K562 (cell line): ENCODE data around the gene PGPEP1. TPM values are rescaled to one million over a fixed set of nuclear protein-coding genes. Genes with fewer than 3 reads are reported as not detected.

Experiments used
- ARNT ChIP-seq, 2 experiments: fragments of 450-650 bp; IDR thresholded peaks; 2 replicates each; pipeline ENCODE4 v1.6.1; 2016; ENCODE audit warnings: mild to moderate bottlenecking in 1 of 2
- E2F8 ChIP-seq: fragments of 450-650 bp; IDR thresholded peaks from 2 replicates; pipeline ENCODE4 v1.7.1; 2018; ENCODE audit warnings: mild to moderate bottlenecking, low read depth; ENCODE audit not compliant: partially characterized antibody
- FOXA1 ChIP-seq: fragments of 450-650 bp; IDR thresholded peaks from 2 replicates; pipeline ENCODE4 v1.6.1; 2016; ENCODE audit warnings: mild to moderate bottlenecking, borderline replicate concordance
- NR1H2 ChIP-seq: sonication (generic); formaldehyde crosslinking; IDR thresholded peaks from 2 replicates; pipeline ENCODE4 v1.4.0; 2020; ENCODE audit warnings: mild to moderate bottlenecking, missing genetic modification reagents
- SMARCE1 ChIP-seq: fragments of 450-650 bp; IDR thresholded peaks from 2 replicates; pipeline ENCODE4 v1.7.1; 2016; ENCODE audit warnings: mild to moderate bottlenecking
- ZNF23 ChIP-seq: fragments of 250-450 bp; sonication (Bioruptor Pico); IDR thresholded peaks from 2 replicates; pipeline ENCODE4 v1.4.0; 2020; ENCODE audit warnings: mild to moderate bottlenecking
- ZNF311 ChIP-seq: fragments of 250-450 bp; sonication (Bioruptor Pico); IDR thresholded peaks from 2 replicates; pipeline ENCODE4 v1.4.0; 2020; ENCODE audit warnings: mild to moderate bottlenecking, moderate library complexity
- polyA plus RNA-seq, 8 experiments: library from polyadenylated mRNA; depleted of rRNA in 4 of 8; stranded (reverse) in 5 of 8; unstranded in 3 of 8; fragments of >200 nt; fragmentation: Nextera tagmentation in 2 of 8; fragmentation: Illumina TruSeq in 1 of 8; extraction: Ambion mirVana in 2 of 8; extraction: Trizol in 1 of 8; gene quantifications; 2 replicates each; pipeline versions ENCODE4 v1.2.1 to v1.2.3, GENCODE V29; 2011 to 2014; ENCODE audit warnings: inconsistent platforms in 1 of 8, missing spikeins in 1 of 8
- total RNA-seq, 7 experiments: library from RNA; depleted of rRNA in 6 of 7; stranded (reverse); fragments of >200 nt in 6 of 7; fragmentation: Illumina TruSeq in 2 of 7; extraction: Trizol in 2 of 7; gene quantifications; 2 replicates each; pipeline versions ENCODE4 v1.2.1 to v1.2.3, GENCODE V29; 2011 to 2021; ENCODE audit warnings: low replicate concordance in 1 of 7

Gene PGPEP1
- total and polyA plus RNA-seq, 9 of the 15 experiments (the other 6 are each of a cell fraction or from before 2014, with no cell fraction given) = 10.0 to 69.6 (median 33.5) TPM

GRCh38 chr19:18385675-18386542, 45.5 kb downstream of the PGPEP1 start, which contains the start of gene GDF15 (continued):
- TF ChIP-seq E2F8 (no peak), SMARCE1 (no peak; the same call in 1 of the 2 replicates), FOXA1 (no peak), NR1H2 (CRISPR knock-in tag) (peak; percentile 90; the same call in 1 of the 2 replicates), ZNF23 (no peak), ARNT (IDR thresholded peaks at IDR 0.05) (0 out of 4 replicates have a peak, but pooled peaks of 1 of the 2 experiments have one; percentile 80), ZNF311 (no peak; the same call in 1 of the 2 replicates)
